Mucosa of descending colon (tissue), 3 donors: ENCODE results near the gene SGMS1. TPM values are rescaled to one million over a fixed set of nuclear protein-coding genes. Genes with fewer than 3 reads are reported as not detected.
"Not testable (repeated sequence)": the region's sequence is repeated elsewhere in the genome, so short reads cannot be mapped to it uniquely, and the experiment has no call there.

Source experiments
- ATAC-seq: fragments of 200-7000 bp; cut with Tn5 transposase; one replicate; pipeline ENCODE4 v1.9.1; 2020; ENCODE audit warnings: mild to moderate bottlenecking, moderate library complexity
- DNase-seq, 3 donors: peaks; one replicate each; pipeline ENCODE4 v3.0.0-alpha.2; 2020
- H3K36me3 ChIP-seq: fragments of 200-600 bp; one replicate; pipeline ENCODE4 v1.8.0; 2021; ENCODE audit warnings: low read depth, mild to moderate bottlenecking
- H3K4me1 ChIP-seq: fragments of 200-600 bp; one replicate; pipeline ENCODE4 v1.8.0; 2021; ENCODE audit warnings: low read depth, mild to moderate bottlenecking
- H3K4me3 ChIP-seq: fragments of 200-600 bp; one replicate; pipeline ENCODE4 v1.8.0; 2021; ENCODE audit warnings: mild to moderate bottlenecking
- H3K9me3 ChIP-seq: fragments of 200-600 bp; one replicate; pipeline ENCODE4 v1.8.0; 2021; ENCODE audit warnings: mild to moderate bottlenecking
- intact Hi-C, 2 donors: fragments of 100-400 bp; cut with DNase I in 1 of 2; cut with micrococcal nuclease in 1 of 2; formaldehyde crosslinking; loops; one replicate each; pipeline versions ENCODE4 v1.11.0 to v1.11.1; 2022; cut with DNase I, micrococcal nuclease
- total RNA-seq, 3 donors: library from RNA; stranded (reverse); fragmentation: NEBNext Ultra II Directional in 2 of 3; extraction: Animal tissue kit (Norgen Biotek cat#: 25700) in 2 of 3; gene quantifications; one replicate each; pipeline versions ENCODE4 v1.2.1 to v1.2.4, GENCODE V29; 2021 to 2023
- TF ChIP-seq, protein P1 (sequence below): fragments of 200-600 bp; IDR thresholded peaks from one replicate; pipeline ENCODE4 v1.8.0; 2022; ENCODE audit warnings: antibody characterized with exemption, mild to moderate bottlenecking
- donor health status: DM: no; HTN: no; CAD: no; lungs with moderate emphysema.
- donor health status: DM: no; HTN: no; CAD: no.
- donor health status: DM: no; HTN: yes; CAD: no.

SGMS1 gene
- total RNA-seq, 3 donors from 2014 or later: 14.4 to 28.4 (median 20.0) TPM

DNA sequence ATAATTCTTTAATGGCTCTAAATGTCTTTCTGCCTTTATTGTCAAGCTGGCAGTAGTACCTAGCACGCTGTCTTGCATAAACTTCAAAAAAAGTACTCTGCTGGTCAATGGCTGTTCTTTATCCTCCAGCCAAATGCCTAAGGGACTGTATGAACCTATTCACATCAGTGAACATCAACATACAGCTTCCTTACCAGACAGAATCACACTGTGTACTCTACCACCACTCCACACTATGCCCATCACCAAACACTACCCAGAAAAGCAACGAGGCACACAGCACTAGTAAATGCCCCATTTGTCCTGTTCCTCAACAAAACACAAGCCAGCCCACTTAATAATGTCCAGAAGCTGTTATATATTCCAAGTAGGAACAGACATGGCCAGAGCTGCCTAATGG lies 127.5 kb downstream of the SGMS1 start:
- intact Hi-C loops: no loop called here
- Histone ChIP-seq H3K4me1 (no peaks in the 10 kb centered on the region), H3K9me3 (no peaks in the 10 kb centered on the region), H3K4me3 (no peak overlapping the region), H3K36me3 (no peaks in the 10 kb centered on the region)
- DNase-seq (no peak), ATAC-seq (no peak)
- TF ChIP-seq, protein P1, sequence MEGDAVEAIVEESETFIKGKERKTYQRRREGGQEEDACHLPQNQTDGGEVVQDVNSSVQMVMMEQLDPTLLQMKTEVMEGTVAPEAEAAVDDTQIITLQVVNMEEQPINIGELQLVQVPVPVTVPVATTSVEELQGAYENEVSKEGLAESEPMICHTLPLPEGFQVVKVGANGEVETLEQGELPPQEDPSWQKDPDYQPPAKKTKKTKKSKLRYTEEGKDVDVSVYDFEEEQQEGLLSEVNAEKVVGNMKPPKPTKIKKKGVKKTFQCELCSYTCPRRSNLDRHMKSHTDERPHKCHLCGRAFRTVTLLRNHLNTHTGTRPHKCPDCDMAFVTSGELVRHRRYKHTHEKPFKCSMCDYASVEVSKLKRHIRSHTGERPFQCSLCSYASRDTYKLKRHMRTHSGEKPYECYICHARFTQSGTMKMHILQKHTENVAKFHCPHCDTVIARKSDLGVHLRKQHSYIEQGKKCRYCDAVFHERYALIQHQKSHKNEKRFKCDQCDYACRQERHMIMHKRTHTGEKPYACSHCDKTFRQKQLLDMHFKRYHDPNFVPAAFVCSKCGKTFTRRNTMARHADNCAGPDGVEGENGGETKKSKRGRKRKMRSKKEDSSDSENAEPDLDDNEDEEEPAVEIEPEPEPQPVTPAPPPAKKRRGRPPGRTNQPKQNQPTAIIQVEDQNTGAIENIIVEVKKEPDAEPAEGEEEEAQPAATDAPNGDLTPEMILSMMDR: no peak

DNA sequence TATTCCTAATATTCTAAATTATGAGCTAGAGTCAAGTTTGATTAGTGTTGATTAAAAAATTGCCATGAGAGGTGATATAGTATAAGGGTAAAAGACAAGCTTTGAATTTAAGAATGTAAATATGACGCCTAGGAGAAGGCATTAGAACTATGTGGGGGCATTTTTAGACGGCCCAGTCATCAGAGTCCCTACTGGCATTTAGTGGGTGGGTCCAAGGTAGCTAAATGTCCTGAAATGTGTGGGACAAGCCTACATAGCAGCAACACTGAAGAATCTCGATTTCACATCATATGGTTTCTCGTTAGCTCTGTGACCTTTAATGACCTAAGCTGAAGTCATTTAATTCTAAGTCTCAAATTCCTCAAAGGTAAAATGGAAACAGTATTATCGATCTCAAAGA lies 133.5 kb downstream of the SGMS1 start:
- intact Hi-C loops: no loop called here
- DNase-seq (no peak), ATAC-seq (no peak)
- TF ChIP-seq, protein P1: no peak
- H3K9me3 ChIP-seq: no peaks in the 10 kb centered on the region
- H3K36me3 ChIP-seq: no peaks in the 10 kb centered on the region
- no peak overlapping the region for H3K4me3 ChIP-seq
- H3K4me1 ChIP-seq: no peaks in the 10 kb centered on the region

DNA sequence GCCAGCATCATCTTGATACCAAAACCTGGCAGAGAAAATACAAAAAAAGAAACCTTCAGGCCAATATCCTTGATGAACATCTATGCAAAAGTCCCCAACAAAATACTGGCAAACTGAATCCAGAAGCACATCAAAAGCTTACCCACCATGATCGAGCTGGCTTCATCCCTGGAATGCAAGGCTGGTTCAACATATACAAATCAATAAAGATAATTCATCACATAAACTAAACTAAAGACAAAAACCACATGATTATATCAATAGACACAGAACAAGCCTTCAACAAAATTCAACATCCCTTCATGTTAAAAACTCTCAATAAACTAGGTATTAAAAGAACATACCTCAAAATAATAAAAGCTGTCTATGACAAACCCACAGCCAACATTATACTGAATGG lies 139.2 kb downstream of the SGMS1 start:
- H3K9me3 ChIP-seq: peaks cover 13% of the 10 kb centered on the region
- H3K36me3 ChIP-seq, H3K4me1 ChIP-seq, intact Hi-C loops, DNase-seq, H3K4me3 ChIP-seq, ATAC-seq: not testable (repeated sequence)

DNA sequence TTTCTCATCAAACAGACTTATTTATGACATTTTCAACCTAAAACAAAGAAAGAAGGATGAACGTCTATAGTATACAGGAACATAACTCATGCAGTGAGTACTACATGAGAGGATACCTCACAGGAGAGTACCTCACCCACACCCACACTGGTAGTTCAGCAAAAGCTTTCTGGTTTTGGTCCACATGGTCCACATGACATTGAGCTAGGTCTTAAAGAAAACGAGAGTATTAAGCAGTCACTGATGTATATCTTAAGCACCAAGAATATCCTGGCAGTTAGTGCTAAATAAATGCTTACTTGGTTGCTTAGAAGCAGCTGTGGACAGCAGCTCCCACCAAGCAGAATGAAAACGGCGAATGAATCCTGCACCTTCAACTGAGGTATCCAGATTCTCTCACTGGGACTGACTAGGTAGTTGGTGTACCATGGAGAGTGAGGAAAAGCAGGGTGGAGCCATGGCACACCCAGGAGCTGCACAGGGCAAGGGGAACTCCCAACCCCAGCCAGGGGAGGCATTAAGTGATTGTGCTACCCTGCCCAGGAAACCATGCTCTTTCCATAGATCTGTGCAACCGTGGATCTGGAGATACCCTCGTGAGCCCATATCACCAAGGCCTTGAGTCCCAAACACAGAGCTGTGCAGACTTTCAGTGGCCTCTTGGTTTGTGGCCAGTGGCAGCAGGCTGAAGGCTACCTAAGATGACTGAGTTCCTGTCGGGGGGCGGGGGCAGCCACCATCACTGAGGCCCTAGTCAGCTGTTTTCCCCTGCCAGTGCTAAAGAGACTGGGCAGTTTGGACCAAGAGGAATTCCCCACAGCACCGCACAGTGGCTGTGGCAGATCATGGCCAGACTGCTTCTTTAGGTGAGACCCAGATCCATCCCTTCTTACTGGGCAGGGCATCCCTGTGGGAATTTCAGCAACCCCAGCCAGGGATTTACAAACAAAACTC lies 143.4 kb downstream of the SGMS1 start:
- Histone ChIP-seq H3K36me3 (no peaks in the 10 kb centered on the region), H3K4me1 (no peaks in the 10 kb centered on the region), H3K4me3 (no peak overlapping the region), H3K9me3 (peaks cover 17% of the 10 kb centered on the region)
- ATAC-seq (peak; percentile 28), DNase-seq (no peak)
- intact Hi-C loops: no loop called here
- TF ChIP-seq, protein P1: no peak

DNA sequence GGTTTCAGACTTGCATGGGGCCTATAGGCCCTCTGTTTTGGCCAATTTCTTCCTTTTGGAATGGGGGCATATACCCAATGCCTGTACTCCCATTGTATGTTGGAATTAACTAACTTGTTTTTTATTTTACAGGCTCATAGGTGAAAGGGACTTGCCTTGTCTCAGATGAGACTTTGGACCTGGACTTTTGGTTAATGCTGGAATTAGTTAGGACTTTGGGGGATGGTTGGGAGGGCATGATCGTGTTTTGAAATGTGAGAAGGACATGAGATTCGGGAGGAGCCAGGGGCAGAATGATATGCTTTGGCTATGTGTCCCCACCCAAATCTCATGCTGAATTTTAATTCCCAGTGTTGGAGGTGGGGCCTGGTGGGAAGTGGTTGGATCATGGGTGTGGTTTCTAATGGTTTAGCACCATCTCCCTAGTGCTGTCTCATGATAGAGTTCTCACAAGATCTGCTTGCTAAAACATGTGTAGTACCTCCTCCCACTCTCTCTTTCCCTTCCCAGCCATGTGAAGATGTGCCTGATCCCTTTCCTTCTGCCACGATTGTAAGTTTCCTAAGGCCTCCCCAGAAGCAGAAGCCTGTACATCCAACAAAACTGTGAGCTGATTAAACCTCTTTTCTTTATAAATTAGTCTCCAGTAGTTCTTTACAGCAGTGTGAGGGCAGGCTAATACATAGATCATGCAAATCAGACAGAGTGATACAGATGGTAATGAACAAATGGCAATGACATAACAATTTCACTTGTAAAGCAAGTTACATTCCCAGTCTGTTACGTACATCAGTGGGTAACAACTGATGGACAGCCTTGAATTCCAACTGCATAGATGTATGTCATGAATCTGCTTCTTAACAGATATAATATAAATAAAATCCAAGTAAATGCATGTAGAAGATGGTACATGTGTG lies 146.2 kb downstream of the SGMS1 start:
- DNase-seq (no peak), ATAC-seq (no peak)
- no peaks in the 10 kb centered on the region for H3K4me1 ChIP-seq
- TF ChIP-seq, protein P1: no peak
- H3K36me3 ChIP-seq: no peaks in the 10 kb centered on the region
- no peak overlapping the region for H3K4me3 ChIP-seq
- peaks cover 4% of the 10 kb centered on the region for H3K9me3 ChIP-seq
- intact Hi-C loops: no loop called here
